ENCODE results near the gene C6orf136. TPM values are rescaled to one million over a fixed set of nuclear protein-coding genes. Genes with fewer than 3 reads are reported as not detected.

Gene C6orf136
- total RNA-seq, 1 donor from 2014 or later = 17.2 TPM

DNA sequence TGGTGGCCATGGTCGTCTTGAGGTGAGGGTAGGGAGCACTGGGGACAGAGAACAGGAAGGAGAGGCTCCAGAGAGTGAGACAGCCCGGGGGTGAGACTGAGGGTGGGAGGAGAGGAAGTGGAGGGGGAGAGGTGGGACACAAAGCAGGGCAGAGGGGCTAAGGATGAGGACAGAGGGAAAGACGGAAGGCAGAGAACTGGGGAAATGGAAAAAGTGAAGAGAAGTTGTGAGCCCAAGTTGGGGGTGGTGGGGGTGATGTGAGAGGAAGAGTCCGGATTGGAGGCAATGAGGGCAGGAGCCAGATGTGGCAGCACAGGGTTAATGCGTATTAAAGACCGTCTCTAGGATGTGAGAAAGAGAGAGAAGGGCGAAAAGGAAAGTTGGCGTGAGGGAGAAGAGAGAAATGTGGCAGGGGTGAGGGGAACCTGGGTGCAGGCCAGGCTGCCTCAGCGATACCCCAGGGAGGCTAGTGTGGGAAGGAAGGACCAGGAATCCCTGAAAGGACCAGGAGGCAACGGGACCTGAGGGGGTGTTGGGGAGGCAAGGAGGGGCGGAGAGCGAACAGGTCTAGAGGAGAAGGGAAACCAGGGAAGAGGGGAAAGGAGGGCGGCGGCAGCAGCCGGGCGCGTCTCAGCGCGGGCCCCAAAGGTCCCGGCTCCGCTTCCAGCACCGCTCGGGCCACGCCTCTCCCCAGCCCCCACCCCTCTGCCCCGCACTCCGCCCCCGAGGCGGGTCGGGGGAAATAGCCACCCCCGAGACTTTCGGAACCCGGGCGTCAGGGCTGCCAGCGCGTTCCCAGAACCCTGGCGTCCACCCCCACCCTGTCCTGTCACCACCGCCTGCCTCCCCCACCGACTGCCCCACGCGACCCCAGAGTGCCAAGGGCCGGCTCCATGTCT lies 39.3 kb downstream of the C6orf136 start, which contains the start of gene PPP1R18:
Gene PPP1R18 (minus strand): TSS at position 637 of the 899 bp plus-strand sequence. CDS start 627 bp downstream, at position 10.
- peaks cover 24% of the 10 kb centered on the region for H3K36me3 Mint-ChIP-seq (ENCODE audit: unreplicated experiment)
- no peaks in the 10 kb centered on the region for H3K27me3 Mint-ChIP-seq (ENCODE audit: unreplicated experiment)
- peaks cover 68% of the 10 kb centered on the region for H3K4me1 Mint-ChIP-seq (ENCODE audit: unreplicated experiment)
- H3K4me3 Mint-ChIP-seq (ENCODE audit: unreplicated experiment) = peak within 1 kb of the TSS; percentile 89
- H3K27ac Mint-ChIP-seq (ENCODE audit: unreplicated experiment) = peak within 1 kb of the TSS; percentile 97
- TF ChIP-seq, protein P1, sequence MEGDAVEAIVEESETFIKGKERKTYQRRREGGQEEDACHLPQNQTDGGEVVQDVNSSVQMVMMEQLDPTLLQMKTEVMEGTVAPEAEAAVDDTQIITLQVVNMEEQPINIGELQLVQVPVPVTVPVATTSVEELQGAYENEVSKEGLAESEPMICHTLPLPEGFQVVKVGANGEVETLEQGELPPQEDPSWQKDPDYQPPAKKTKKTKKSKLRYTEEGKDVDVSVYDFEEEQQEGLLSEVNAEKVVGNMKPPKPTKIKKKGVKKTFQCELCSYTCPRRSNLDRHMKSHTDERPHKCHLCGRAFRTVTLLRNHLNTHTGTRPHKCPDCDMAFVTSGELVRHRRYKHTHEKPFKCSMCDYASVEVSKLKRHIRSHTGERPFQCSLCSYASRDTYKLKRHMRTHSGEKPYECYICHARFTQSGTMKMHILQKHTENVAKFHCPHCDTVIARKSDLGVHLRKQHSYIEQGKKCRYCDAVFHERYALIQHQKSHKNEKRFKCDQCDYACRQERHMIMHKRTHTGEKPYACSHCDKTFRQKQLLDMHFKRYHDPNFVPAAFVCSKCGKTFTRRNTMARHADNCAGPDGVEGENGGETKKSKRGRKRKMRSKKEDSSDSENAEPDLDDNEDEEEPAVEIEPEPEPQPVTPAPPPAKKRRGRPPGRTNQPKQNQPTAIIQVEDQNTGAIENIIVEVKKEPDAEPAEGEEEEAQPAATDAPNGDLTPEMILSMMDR (IDR thresholded peaks at IDR 0.05) = no peak
- DNase-seq (ENCODE audit: extremely low spot score, unreplicated experiment) = no peak
- no peaks in the 10 kb centered on the region for H3K9me3 Mint-ChIP-seq (ENCODE audit: unreplicated experiment)

GRCh38 chr6:30686908-30687658 lies 40.1 kb downstream of the C6orf136 start:
- no peaks in the 10 kb centered on the region for H3K27me3 Mint-ChIP-seq (ENCODE audit: unreplicated experiment)
- H3K36me3 Mint-ChIP-seq (ENCODE audit: unreplicated experiment) = peaks cover 24% of the 10 kb centered on the region
- H3K4me1 Mint-ChIP-seq (ENCODE audit: unreplicated experiment) = peaks cover 66% of the 10 kb centered on the region
- TF ChIP-seq, protein P1 (IDR thresholded peaks at IDR 0.05) = no peak
- peak overlapping the region; percentile 89 for H3K4me3 Mint-ChIP-seq (ENCODE audit: unreplicated experiment)
- peak; percentile 98 for DNase-seq (ENCODE audit: extremely low spot score, unreplicated experiment)
- no peaks in the 10 kb centered on the region for H3K9me3 Mint-ChIP-seq (ENCODE audit: unreplicated experiment)
- H3K27ac Mint-ChIP-seq (ENCODE audit: unreplicated experiment) = peak overlapping the region; percentile 97

- H3K36me3 Mint-ChIP-seq (ENCODE audit: unreplicated experiment) = peaks cover 22% of the 10 kb centered on the region
- H3K4me3 Mint-ChIP-seq (ENCODE audit: unreplicated experiment) = peak overlapping the region; percentile 89
- TF ChIP-seq, protein P1 (IDR thresholded peaks at IDR 0.05) = peak; percentile 47
- H3K4me1 Mint-ChIP-seq (ENCODE audit: unreplicated experiment) = peaks cover 61% of the 10 kb centered on the region
- peak overlapping the region; percentile 97 for H3K27ac Mint-ChIP-seq (ENCODE audit: unreplicated experiment)
- no peaks in the 10 kb centered on the region for H3K27me3 Mint-ChIP-seq (ENCODE audit: unreplicated experiment)
- DNase-seq (ENCODE audit: extremely low spot score, unreplicated experiment) = no peak
- no peaks in the 10 kb centered on the region for H3K9me3 Mint-ChIP-seq (ENCODE audit: unreplicated experiment)
Measured at GRCh38 chr6:30687659-30688431, 40.9 kb downstream of the C6orf136 start.

GRCh38 chr6:30688569-30688968 lies 41.6 kb downstream of the C6orf136 start:
- peak overlapping the region; percentile 89 for H3K4me3 Mint-ChIP-seq (ENCODE audit: unreplicated experiment)
- TF ChIP-seq, protein P1 (IDR thresholded peaks at IDR 0.05) = no peak
- peak overlapping the region; percentile 97 for H3K27ac Mint-ChIP-seq (ENCODE audit: unreplicated experiment)
- no peaks in the 10 kb centered on the region for H3K27me3 Mint-ChIP-seq (ENCODE audit: unreplicated experiment)
- H3K4me1 Mint-ChIP-seq (ENCODE audit: unreplicated experiment) = peaks cover 54% of the 10 kb centered on the region
- H3K9me3 Mint-ChIP-seq (ENCODE audit: unreplicated experiment) = no peaks in the 10 kb centered on the region
- H3K36me3 Mint-ChIP-seq (ENCODE audit: unreplicated experiment) = peaks cover 17% of the 10 kb centered on the region
- DNase-seq (ENCODE audit: extremely low spot score, unreplicated experiment) = no peak

Data from osteocyte (in vitro differentiated cells).